Measurements from ENCODE around the gene JAZF1. TPM values are rescaled to one million over a fixed set of nuclear protein-coding genes. Genes with fewer than 3 reads are reported as not detected.

Gene JAZF1
- total RNA-seq, 1 donor from 2014 or later = 3.6 TPM

DNA sequence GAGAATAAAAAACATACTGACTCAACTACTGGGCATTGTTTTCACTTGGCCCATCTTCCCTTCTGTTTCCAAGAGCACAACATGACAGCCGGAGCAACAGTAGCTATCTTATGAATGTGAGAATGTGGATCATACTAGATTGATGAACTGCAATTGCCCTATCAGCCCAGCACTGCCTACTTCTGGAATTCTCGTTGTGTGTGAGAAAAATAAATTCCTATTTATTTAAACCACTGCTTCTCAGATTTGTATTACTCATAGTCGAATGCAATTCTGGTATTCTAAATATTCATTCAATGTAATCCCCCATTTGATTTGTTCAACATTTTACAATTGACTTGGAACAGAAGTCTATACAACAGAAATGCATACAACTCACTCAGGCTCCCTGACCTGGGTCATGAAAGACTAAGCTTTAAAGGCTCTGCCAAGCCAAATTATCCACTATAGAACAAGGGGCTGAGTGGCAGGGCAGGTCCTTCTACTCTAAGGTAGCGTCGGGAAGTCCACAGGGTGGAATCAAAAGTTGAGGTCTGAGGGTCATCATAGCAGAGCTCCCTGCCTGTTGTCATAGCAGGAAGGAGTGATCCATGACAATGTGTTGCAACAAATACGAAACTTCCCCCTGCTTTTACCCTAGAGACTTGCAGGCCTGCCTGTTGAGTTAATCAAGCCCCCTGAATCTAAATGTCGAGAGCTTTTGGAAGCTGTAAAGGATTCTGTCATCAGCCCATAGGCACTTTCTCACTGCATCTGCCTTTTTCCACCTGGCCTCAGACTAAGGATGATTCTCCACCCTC is 12.4 kb upstream of the JAZF1 start:
- DNase-seq (ENCODE audit: low read depth) = no peak
- no peak for TF ChIP-seq CTCF (conservative IDR thresholded peaks at IDR 0.05; ENCODE audit: low read depth, low read length)
- H3K4me3 ChIP-seq (ENCODE audit: low read depth, low read length) = no peak overlapping the region

- no peak overlapping the region for H3K4me3 ChIP-seq (ENCODE audit: low read depth, low read length)
- DNase-seq (ENCODE audit: low read depth) = no peak
- TF ChIP-seq CTCF (conservative IDR thresholded peaks at IDR 0.05; ENCODE audit: low read depth, low read length) = no peak
Measured at GRCh38 chr7:28191751-28192150, 11.2 kb upstream of the JAZF1 start.

- no peak for TF ChIP-seq CTCF (conservative IDR thresholded peaks at IDR 0.05; ENCODE audit: low read depth, low read length)
- no peak overlapping the region for H3K4me3 ChIP-seq (ENCODE audit: low read depth, low read length)
- DNase-seq (ENCODE audit: low read depth) = no peak
Measured at GRCh38 chr7:28191184-28191583, 10.6 kb upstream of the JAZF1 start.

DNA sequence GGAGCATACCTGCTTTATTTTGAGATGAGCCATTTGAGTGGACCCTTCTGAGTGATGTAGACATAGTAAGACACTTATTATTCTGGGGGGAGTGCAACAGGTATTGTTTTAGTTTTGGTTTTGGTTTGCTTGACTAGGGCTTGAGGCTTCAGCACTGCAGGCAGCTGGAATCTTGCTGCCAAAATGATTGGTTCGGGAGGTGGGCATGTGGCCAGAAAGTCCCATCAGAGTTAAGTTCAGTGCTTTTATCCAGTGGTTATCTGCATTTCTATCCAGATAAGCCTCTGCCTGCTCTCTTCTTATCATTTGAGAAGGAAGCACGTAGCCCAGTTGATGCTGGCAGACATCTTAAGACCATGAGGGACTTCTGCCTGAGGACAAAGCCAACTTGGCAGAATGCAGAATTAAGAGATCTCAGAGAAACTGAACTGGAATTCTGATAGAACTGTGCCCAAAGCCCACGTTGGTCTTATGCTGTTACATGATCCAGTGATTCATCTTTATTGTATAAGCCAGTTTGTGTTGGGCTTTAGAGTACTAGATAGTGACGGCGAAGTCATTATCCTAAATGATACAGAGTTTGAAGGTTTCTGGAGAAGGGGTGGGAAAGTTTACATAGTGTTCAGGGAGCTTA is 9.6 kb upstream of the JAZF1 start:
- no peak for DNase-seq (ENCODE audit: low read depth)
- H3K4me3 ChIP-seq (ENCODE audit: low read depth, low read length) = no peak overlapping the region

DNA sequence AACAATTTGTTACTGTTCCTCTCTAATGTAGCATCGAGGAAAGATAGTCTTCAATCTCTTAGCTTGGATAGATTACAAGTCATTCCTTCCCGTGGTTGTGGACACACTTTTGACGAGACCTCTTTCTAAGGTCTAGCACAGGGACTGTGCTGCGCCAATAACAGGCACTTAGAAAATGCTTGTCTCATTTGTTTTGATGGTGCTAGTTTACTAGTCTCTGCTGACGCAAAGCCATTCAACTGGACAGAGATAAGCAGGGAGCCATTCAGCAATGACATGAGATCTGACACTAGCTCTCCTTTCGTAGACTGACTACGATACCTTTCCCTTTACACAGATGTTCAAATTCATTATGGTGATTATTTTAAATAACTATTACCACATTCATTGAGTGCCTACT is 6.4 kb upstream of the JAZF1 start:
- no peak for DNase-seq (ENCODE audit: low read depth)
- no peak for TF ChIP-seq CTCF (conservative IDR thresholded peaks at IDR 0.05; ENCODE audit: low read depth, low read length)
- no peak overlapping the region for H3K4me3 ChIP-seq (ENCODE audit: low read depth, low read length)

More for the DNA sequence above, 9.6 kb upstream of the JAZF1 start:
- TF ChIP-seq CTCF (conservative IDR thresholded peaks at IDR 0.05; ENCODE audit: low read depth, low read length) = no peak

GRCh38 chr7:28183627-28184026 is 3.0 kb upstream of the JAZF1 start:
- no peak for DNase-seq (ENCODE audit: low read depth)
- no peak for TF ChIP-seq CTCF (conservative IDR thresholded peaks at IDR 0.05; ENCODE audit: low read depth, low read length)
- H3K4me3 ChIP-seq (ENCODE audit: low read depth, low read length) = no peak overlapping the region
